Stimulated activated memory B cell treated with anti-CD40 and anti-IgM and Interleukin-4, amounts not matched to agents 10 μg/mL and 1 μg/mL and 100 μg/mL, for 72 hours (primary cell): Measurements from ENCODE around the gene USP10.

Experiments
- ATAC-seq: fragments of 150-1000 bp; cut with Tn5 transposase; 2 replicates; pipeline ENCODE4 v1.10.0; 2021
- H3K27ac Mint-ChIP-seq: one replicate; pipeline ENCODE4 v1.8.0; 2022; ENCODE audit warnings: mild to moderate bottlenecking, mixed read lengths
- H3K27me3 Mint-ChIP-seq: one replicate; pipeline ENCODE4 v1.8.0; 2022; ENCODE audit warnings: mixed read lengths
- H3K36me3 Mint-ChIP-seq: one replicate; pipeline ENCODE4 v1.8.0; 2022; ENCODE audit warnings: mixed read lengths
- H3K4me1 Mint-ChIP-seq: one replicate; pipeline ENCODE4 v1.8.0; 2022; ENCODE audit warnings: mixed read lengths
- H3K4me3 Mint-ChIP-seq: one replicate; pipeline ENCODE4 v1.8.0; 2022; ENCODE audit warnings: mild to moderate bottlenecking, moderate library complexity, mixed read lengths
- H3K9me3 Mint-ChIP-seq: one replicate; pipeline ENCODE4 v1.8.0; 2022; ENCODE audit warnings: mixed read lengths

The USP10 gene

DNA sequence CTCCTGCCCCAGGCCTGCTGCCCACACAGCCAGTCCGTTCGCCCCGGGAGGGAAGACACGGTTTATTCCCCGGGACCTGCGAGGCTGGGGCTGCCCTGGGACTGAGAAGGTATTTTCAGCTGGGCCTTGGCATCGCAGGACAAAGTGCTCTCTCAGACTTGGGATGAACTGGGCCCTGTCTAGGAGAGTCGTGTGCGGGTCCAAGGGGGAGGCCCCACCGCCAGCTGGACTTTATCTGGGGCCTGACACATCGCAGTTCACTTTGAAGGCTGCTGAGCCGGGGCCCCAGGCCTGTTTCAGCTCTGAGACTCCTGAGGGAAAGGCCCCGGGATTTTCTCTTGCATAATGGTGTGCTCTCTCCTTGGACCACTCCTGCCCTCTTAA is 126.8 kb downstream of the USP10 start:
- H3K4me1 Mint-ChIP-seq = no peaks in the 10 kb centered on the region
- ATAC-seq = no peak
- no peak overlapping the region for H3K27ac Mint-ChIP-seq
- no peaks in the 10 kb centered on the region for H3K36me3 Mint-ChIP-seq
- H3K27me3 Mint-ChIP-seq = peaks cover 68% of the 10 kb centered on the region
- H3K4me3 Mint-ChIP-seq = no peak overlapping the region
- peaks cover 2% of the 10 kb centered on the region for H3K9me3 Mint-ChIP-seq

DNA sequence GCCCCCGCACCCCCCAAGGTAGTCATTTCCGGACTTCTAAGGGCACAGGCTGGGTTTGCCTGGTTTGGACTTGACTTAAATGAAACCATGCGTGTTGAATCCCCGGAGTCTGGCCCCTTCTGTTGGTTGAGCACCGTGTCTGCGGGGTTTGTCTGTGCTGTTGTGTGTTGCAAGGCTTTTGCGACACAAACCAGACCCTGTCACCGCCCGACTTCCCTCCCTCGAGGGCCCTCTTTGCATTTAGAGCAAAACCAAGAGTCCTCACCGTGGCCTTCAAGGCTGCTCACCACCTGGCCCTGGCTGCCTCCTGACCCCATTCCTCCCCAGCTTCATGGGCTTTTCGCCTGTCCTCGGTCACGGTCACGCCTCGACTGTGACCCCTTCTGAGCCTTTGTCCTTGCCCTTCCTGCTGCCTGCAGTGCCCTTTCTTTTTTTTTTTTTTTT is 127.4 kb downstream of the USP10 start:
- peaks cover 2% of the 10 kb centered on the region for H3K9me3 Mint-ChIP-seq
- no peak overlapping the region for H3K4me3 Mint-ChIP-seq
- no peak overlapping the region for H3K27ac Mint-ChIP-seq
- no peaks in the 10 kb centered on the region for H3K36me3 Mint-ChIP-seq
- peaks cover 66% of the 10 kb centered on the region for H3K27me3 Mint-ChIP-seq
- ATAC-seq = no peak
- H3K4me1 Mint-ChIP-seq = no peaks in the 10 kb centered on the region

DNA sequence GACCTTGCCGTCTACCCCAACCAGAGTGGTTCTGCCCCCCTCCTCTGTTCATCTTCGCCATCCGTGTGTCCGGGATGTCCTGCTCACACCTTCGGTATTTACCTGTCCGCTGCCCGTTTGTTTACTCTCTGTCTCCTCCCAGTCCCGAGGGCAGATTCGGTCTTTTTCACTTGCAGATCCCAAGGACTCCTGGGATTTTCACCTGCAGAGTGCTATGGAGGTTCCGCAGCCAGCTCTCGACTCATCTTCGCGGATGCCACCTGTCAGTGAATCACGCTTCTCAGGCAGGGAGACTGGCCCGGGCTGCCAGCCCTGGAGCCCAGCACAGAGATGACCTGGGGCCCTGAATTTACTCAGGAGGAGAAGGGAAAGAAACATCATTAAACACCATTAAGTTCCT is 128.1 kb downstream of the USP10 start:
- no peaks in the 10 kb centered on the region for H3K4me1 Mint-ChIP-seq
- H3K9me3 Mint-ChIP-seq = peaks cover 2% of the 10 kb centered on the region
- H3K36me3 Mint-ChIP-seq = no peaks in the 10 kb centered on the region
- H3K27ac Mint-ChIP-seq = no peak overlapping the region
- no peak for ATAC-seq
- H3K27me3 Mint-ChIP-seq = peaks cover 66% of the 10 kb centered on the region
- H3K4me3 Mint-ChIP-seq = no peak overlapping the region

DNA sequence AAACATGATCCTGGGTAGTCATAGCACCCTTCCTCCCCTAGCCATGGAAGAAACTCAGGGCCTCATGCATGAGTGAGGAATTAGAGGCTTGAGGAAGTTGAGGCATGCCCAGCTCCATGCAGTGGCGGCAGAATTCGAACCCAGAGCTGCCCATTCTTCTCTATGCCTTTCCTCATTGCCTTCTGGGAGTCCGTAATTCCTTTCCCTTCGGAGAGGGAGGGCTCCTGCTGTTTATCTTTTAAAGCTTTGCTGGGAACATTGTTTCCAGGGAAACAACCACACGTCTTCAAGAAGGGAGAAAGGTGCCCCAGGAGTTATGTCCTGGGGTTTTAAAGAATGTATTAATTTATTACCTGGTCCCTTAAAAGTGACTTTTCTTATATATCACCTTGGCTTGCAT is 128.5 kb downstream of the USP10 start:
- Mint-ChIP-seq H3K4me1 (no peaks in the 10 kb centered on the region), H3K27ac (no peak overlapping the region), H3K27me3 (peaks cover 66% of the 10 kb centered on the region), H3K9me3 (no peaks in the 10 kb centered on the region), H3K36me3 (no peaks in the 10 kb centered on the region), H3K4me3 (no peak overlapping the region)
- no peak for ATAC-seq
